Upper lobe of left lung (tissue), 6 donors: ENCODE measurements around the gene ZNF556. TPM values are rescaled to one million over a fixed set of nuclear protein-coding genes. Genes with fewer than 3 reads are reported as not detected.
A peak's percentile ranks its signal among the peaks of the same experiment; 100 is the strongest.
"Not testable (repeated sequence)": the region's sequence is repeated elsewhere in the genome, so short reads cannot be mapped to it uniquely, and the experiment has no call there.

Experiments
- ATAC-seq, 2 donors: fragments of 200-7000 bp; cut with Tn5 transposase; one replicate each; pipeline ENCODE4 v1.9.1; 2022; ENCODE audit warnings: mild to moderate bottlenecking in 2 of 2, moderate library complexity in 2 of 2; ENCODE audit not compliant: low FRiP score in 2 of 2
- DNase-seq, 2 donors: peaks; one replicate each; pipeline ENCODE4 v3.0.0-alpha.2; 2019 to 2020
- H3K27ac ChIP-seq, 4 donors: fragments of 200-600 bp; sonication (generic); one replicate each; pipeline ENCODE4 v1.5.1; 2016 to 2019
- H3K27me3 ChIP-seq, 4 donors: fragments of 200-600 bp; sonication (generic); one replicate each; pipeline ENCODE4 v1.5.1; 2017 to 2019
- H3K36me3 ChIP-seq, 4 donors: fragments of 200-600 bp; sonication (generic); one replicate each; pipeline ENCODE4 v1.5.1; 2016 to 2019
- H3K4me1 ChIP-seq, 4 donors: fragments of 200-600 bp; sonication (generic); one replicate each; pipeline ENCODE4 v1.5.1; 2018 to 2019
- H3K4me3 ChIP-seq, 4 donors: fragments of 200-600 bp; sonication (generic); one replicate each; pipeline ENCODE4 v1.5.1; 2017 to 2019; ENCODE audit warnings: mild to moderate bottlenecking in 2 of 4, moderate library complexity in 1 of 4
- H3K9me3 ChIP-seq, 4 donors: fragments of 200-600 bp; sonication (generic); one replicate each; pipeline ENCODE4 v1.5.1; 2018 to 2019
- EP300 ChIP-seq, 4 donors: sonication (generic); formaldehyde crosslinking; IDR thresholded peaks; one replicate each; pipeline ENCODE4 v1.5.1; 2017; ENCODE audit warnings: antibody characterized with exemption in 4 of 4, control low read depth in 2 of 4
- POLR2A ChIP-seq, 4 donors: fragments of 450-650 bp; IDR thresholded peaks; one replicate each; pipeline ENCODE4 v1.5.1; 2016 to 2017; ENCODE audit warnings: antibody characterized with exemption in 4 of 4, mild to moderate bottlenecking in 2 of 4
- POLR2AphosphoS5 ChIP-seq, 2 donors: sonication (generic); formaldehyde crosslinking; IDR thresholded peaks; one replicate each; pipeline ENCODE4 v1.5.1; 2017; ENCODE audit warnings: antibody characterized with exemption in 2 of 2
- WGBS, 2 donors: methylation state at CpG; one replicate each; pipeline ENCODE4 v1.1.5; 2017 to 2018; 5-methylcytosine and 5-hydroxymethylcytosine counted together
- total RNA-seq, 6 donors: library from RNA; depleted of rRNA in 4 of 6; stranded (reverse); fragments of >200 nt in 4 of 6; gene quantifications; one replicate each; pipeline versions ENCODE4 v1.1.0 to v1.2.1, GENCODE V29; 2016 to 2021
- TF ChIP-seq, protein P1 (sequence below), 6 experiments: fragments of 450-650 bp in 4 of 6; fragments of 200-600 bp in 2 of 6; sonication (generic) in 2 of 6; IDR thresholded peaks; one replicate each; pipeline ENCODE4 v1.5.1; 2016 to 2019; ENCODE audit warnings: antibody characterized with exemption in 6 of 6
- donor health status: DM: no; HTN: no; CAD: no; lungs with moderate emphysema.
- donor health status: DM: no; HTN: yes; CAD: no; lungs with severe emphysema.

ZNF556 gene
- total RNA-seq, 6 donors from 2014 or later = not detected

DNA sequence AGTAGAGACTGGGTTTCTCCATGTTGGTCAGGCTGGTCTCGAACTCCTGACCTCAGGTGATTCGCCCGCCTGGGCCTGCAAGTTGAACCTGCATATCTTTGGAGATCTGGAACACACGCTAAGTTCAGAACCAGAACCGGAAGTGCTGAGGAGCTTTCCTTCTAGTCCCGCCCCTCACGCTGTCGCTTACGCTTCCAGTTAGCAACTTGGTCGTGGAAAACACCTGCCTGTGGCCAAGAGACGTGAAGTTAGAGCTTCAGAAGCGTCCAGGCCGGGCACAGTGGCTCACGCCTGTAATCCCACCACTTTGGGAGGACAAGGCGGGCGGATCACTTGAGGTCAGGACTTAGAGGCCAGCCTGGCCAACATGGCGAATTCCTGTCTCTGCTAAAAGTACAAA, 18.6 kb downstream of the ZNF556 start:
- no peaks in the 10 kb centered on the region for H3K36me3 ChIP-seq
- no peak overlapping the region for H3K27ac ChIP-seq
- H3K27me3 ChIP-seq = no peaks in the 10 kb centered on the region
- 89 to 91% methylated on average over 17 of the region's 17 CpGs for WGBS, 2 donors
- H3K4me1 ChIP-seq = peaks cover 0 to 13% (median 8%) of the 10 kb centered on the region in 4 donors
- H3K4me3 ChIP-seq = no peak overlapping the region
- DNase-seq (no peak), ATAC-seq (no peak)
- TF ChIP-seq POLR2AphosphoS5 (IDR thresholded peaks at IDR 0.05) (no peak), POLR2A (IDR thresholded peaks at IDR 0.05) (no peak), EP300 (IDR thresholded peaks at IDR 0.05) (no peak)
- no peaks in the 10 kb centered on the region for H3K9me3 ChIP-seq

DNA sequence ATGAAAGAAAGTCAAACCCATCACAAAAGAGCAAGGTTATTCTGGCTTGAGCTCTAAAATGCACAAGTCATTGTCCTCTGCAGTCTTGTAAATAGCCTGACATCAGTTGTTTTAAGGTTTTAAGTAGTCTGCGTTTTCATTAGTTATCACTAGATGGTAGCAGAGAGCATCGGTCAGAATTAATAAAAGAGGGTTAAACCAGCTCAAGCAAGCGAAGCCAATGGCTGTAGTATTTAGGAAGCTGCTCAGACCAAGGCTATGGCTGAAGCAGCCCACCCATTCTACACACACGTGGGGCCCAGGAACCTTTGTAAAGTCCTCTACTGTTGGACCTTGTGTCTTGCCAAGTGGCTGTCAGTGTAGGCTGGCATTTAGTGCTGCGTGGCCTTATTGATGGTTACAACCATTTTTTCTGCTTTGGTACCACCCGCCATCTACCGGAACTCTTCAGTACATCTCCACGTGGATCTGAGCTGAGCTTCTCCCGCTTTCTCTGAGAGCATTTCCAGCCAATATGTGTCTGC, 20.3 kb downstream of the ZNF556 start:
- no peaks in the 10 kb centered on the region for H3K27me3 ChIP-seq
- DNase-seq = no peak
- ATAC-seq = peak; percentile 86 to 88
- H3K4me1 ChIP-seq = peaks cover 0 to 13% (median 8%) of the 10 kb centered on the region in 4 donors
- H3K9me3 ChIP-seq = no peaks in the 10 kb centered on the region
- H3K4me3 ChIP-seq = no peak overlapping the region
- WGBS, 2 donors = 15 to 26% methylated on average over 8 to 9 of the region's 9 CpGs
- H3K27ac ChIP-seq = peak overlapping the region in 1 of 4 donors; percentile 8
- H3K36me3 ChIP-seq = no peaks in the 10 kb centered on the region
- TF ChIP-seq, protein P1, sequence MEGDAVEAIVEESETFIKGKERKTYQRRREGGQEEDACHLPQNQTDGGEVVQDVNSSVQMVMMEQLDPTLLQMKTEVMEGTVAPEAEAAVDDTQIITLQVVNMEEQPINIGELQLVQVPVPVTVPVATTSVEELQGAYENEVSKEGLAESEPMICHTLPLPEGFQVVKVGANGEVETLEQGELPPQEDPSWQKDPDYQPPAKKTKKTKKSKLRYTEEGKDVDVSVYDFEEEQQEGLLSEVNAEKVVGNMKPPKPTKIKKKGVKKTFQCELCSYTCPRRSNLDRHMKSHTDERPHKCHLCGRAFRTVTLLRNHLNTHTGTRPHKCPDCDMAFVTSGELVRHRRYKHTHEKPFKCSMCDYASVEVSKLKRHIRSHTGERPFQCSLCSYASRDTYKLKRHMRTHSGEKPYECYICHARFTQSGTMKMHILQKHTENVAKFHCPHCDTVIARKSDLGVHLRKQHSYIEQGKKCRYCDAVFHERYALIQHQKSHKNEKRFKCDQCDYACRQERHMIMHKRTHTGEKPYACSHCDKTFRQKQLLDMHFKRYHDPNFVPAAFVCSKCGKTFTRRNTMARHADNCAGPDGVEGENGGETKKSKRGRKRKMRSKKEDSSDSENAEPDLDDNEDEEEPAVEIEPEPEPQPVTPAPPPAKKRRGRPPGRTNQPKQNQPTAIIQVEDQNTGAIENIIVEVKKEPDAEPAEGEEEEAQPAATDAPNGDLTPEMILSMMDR (IDR thresholded peaks at IDR 0.05) = peak; percentile 53 to 72 (median 59)
- no peak for TF ChIP-seq EP300 (IDR thresholded peaks at IDR 0.05)

DNA sequence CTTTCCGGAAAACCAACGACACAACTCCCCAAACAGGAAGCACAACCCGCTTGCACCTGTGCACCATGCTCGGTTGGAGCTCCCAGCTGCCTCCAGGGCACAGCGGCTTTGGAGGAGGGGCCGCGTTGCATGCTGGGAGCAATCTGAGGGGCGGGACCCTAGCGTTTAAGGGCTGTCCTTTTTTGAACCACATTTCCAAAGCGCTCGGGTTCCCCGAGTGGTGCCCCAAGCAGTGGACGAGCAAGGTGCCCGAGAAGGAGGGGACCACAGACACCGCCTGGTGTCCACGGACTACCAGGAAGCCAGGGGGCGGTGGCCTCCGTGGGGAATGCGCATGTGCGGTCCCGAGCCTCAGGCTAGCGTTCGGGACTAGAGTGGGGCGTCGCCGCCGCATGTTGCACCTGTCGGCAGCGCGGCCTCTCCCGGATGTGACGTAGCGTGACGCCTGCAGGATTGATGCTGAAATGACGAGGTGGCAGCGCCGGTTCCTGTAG, 21.6 kb downstream of the ZNF556 start:
- WGBS, 2 donors = 54 to 58% methylated on average over 24 to 34 of the region's 37 CpGs
- H3K4me3 ChIP-seq = peak overlapping the region in 3 of 4 donors; percentile 29 to 56 (median 40)
- peak; percentile 49 to 71 for ATAC-seq
- no peaks in the 10 kb centered on the region for H3K36me3 ChIP-seq
- H3K27me3 ChIP-seq = no peaks in the 10 kb centered on the region
- H3K9me3 ChIP-seq = no peaks in the 10 kb centered on the region
- TF ChIP-seq EP300 (IDR thresholded peaks at IDR 0.05) = no peak
- TF ChIP-seq, protein P1 (IDR thresholded peaks at IDR 0.05) = peak in 1 of 6 experiments; percentile 17
- peak overlapping the region in 3 of 4 donors; percentile 12 to 78 (median 60) for H3K27ac ChIP-seq
- DNase-seq = peak; percentile 22 to 85
- peaks cover 0 to 13% (median 8%) of the 10 kb centered on the region in 4 donors for H3K4me1 ChIP-seq

DNA sequence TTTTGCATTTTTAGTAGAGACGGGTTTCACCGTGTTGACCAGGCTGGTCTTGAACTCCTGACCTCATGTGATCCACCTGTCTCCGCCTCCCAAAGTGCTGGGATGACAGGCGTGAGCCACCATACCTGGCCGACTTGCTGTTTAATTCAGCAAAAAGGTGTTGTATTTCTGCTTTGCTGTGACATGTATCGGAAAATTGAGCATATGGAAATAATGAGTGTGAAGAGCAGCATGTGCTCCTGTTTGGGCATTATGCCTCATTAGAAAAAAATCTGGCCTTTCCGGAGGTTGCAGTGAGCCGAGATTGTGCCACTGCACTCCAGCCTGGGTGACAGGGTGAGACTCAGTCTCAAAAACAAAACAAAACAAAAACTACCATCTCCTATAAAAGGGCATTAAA, 23.4 kb downstream of the ZNF556 start:
- not testable (repeated sequence) for ATAC-seq, H3K27ac ChIP-seq, H3K27me3 ChIP-seq, DNase-seq, H3K4me3 ChIP-seq, H3K36me3 ChIP-seq, H3K9me3 ChIP-seq
- WGBS, 2 donors = 81 to 87% methylated on average over 8 of the region's 8 CpGs
- peaks cover 0 to 13% (median 8%) of the 10 kb centered on the region in 4 donors for H3K4me1 ChIP-seq

DNA sequence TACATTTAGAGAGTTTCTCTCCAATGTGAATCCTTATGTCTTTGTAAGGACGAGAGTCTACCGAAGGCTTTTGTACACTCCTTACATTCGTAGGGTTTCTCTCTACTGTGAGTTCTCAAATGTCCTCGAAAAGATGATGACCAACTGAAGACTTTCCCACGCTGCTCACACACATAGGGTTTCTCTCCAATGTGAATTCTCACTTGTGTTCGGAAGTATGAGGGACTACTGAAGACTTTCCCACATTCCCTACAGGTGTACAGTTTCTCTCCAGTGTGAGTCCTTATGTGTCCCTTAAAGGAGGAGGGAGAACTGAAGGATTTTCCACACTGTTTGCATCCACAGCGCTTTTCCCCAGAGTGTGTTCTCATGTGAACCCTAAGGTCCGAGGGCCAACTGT, 29.6 kb downstream of the ZNF556 start:
- TF ChIP-seq, protein P1 (IDR thresholded peaks at IDR 0.05) = no peak
- TF ChIP-seq POLR2AphosphoS5 (IDR thresholded peaks at IDR 0.05) (no peak), EP300 (IDR thresholded peaks at IDR 0.05) (no peak), POLR2A (IDR thresholded peaks at IDR 0.05) (no peak)
- H3K4me1 ChIP-seq = peaks cover 3 to 8% (median 5%) of the 10 kb centered on the region in 4 donors
- no peak overlapping the region for H3K27ac ChIP-seq
- no peak overlapping the region for H3K4me3 ChIP-seq
- DNase-seq (no peak), ATAC-seq (no peak)
- H3K9me3 ChIP-seq = peaks cover 4 to 18% (median 9%) of the 10 kb centered on the region in 4 donors
- H3K36me3 ChIP-seq = no peaks in the 10 kb centered on the region
- 76 to 82% methylated on average over 8 of the region's 8 CpGs for WGBS, 2 donors
- no peaks in the 10 kb centered on the region for H3K27me3 ChIP-seq
